ENCODE measurements around the gene CDYL. TPM values are rescaled to one million over a fixed set of nuclear protein-coding genes. Genes with fewer than 3 reads are reported as not detected.

The CDYL gene
- total and polyA plus RNA-seq, 12 donors: 4.1 to 39.9 (median 33.2) TPM

DNA sequence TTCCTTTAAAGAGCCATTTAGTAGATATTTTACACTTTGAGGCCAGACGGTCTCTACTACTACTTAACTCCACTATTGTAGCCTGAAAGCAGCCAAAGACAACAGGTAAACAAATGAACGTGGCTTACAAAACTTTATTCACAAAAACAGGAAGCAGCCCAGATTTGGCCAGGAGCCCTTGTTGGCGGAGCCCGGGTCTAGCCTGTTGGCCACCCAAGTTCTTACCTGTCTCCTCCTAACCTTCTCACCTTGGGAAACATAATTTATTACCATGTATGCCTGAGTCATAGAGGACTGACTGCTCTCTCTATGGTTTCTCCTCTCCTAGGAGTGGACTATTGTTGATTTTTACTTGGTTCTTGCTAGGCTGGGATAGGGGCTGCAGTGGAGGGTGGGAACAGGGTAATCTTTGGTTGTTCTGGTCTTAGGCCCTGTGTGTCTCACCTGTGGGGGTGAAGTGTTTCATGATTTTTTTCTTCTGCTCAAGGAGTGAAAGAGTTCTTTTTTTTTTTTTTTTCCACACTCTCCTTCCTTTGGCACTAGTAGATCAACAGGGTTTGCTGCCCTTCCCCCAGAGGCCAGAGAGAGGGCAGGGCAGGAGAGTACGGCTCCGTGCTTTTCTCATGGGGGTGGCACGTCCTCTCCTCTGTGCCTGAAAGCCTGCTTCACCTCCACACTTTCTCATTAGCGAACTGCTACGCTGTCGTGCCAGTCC lies 137.7 kb downstream of the CDYL start:
- Histone ChIP-seq H3K36me3 (peaks cover 0 to 10% (median 0%) of the 10 kb centered on the region in 9 donors), H3K27ac (peak overlapping the region in 5 of 10 donors; percentile 2 to 50 (median 16)), H3K4me1 (peaks cover 0 to 38% (median 18%) of the 10 kb centered on the region in 9 donors), H3K9me3 (no peaks in the 10 kb centered on the region), H3K4me3 (no peak overlapping the region), H3K27me3 (no peaks in the 10 kb centered on the region)
- ATAC-seq (peak in 2 of 8 donors; percentile 30 to 38), DNase-seq (no peak)
- TF ChIP-seq, protein P1, sequence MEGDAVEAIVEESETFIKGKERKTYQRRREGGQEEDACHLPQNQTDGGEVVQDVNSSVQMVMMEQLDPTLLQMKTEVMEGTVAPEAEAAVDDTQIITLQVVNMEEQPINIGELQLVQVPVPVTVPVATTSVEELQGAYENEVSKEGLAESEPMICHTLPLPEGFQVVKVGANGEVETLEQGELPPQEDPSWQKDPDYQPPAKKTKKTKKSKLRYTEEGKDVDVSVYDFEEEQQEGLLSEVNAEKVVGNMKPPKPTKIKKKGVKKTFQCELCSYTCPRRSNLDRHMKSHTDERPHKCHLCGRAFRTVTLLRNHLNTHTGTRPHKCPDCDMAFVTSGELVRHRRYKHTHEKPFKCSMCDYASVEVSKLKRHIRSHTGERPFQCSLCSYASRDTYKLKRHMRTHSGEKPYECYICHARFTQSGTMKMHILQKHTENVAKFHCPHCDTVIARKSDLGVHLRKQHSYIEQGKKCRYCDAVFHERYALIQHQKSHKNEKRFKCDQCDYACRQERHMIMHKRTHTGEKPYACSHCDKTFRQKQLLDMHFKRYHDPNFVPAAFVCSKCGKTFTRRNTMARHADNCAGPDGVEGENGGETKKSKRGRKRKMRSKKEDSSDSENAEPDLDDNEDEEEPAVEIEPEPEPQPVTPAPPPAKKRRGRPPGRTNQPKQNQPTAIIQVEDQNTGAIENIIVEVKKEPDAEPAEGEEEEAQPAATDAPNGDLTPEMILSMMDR (IDR thresholded peaks at IDR 0.05): no peak
- WGBS, 2 donors: 56 to 71% methylated on average over 10 of the region's 10 CpGs
- intact Hi-C loops (cut with DNase I): no loop called here

DNA sequence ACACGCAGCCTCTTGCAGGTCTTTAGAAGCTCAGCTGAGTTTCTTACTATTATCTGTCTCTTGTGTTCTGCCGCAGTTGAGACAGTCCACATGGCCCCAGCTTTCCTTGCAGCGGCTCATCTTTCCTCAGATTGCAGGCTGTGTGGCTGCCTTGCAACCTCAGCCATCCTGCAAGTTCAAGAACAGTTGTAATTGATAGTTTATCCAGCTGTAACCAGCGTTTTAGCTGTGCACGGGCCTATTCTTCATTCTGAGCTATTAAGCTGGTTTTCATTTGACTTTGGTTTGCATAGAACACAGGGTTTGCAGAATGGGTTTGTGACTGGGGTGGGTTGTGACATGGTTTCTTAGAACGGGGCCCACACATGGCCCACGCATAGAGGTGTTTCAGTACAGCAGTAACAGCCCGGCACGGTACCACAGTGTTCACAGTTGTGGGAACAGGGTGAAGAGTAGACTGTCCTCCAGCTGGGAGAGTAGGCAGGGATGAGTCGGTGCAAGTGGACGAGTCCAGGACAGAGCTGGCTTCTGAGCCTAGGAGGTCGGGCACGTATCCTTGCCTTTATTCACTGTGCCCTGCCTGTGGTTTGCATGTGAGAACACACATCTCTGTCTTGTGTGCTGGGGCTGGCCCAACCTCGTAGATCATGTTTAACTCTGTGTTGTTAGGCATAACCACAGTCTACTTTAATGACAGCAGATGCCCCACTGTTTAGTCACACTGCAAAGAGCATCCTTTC lies 138.4 kb downstream of the CDYL start:
- peak in 1 of 8 donors; percentile 20 for ATAC-seq
- H3K9me3 ChIP-seq: no peaks in the 10 kb centered on the region
- H3K4me1 ChIP-seq: peaks cover 0 to 38% (median 18%) of the 10 kb centered on the region in 9 donors
- intact Hi-C loops (cut with DNase I): no loop called here
- no peak for DNase-seq
- TF ChIP-seq, protein P1 (IDR thresholded peaks at IDR 0.05): no peak
- H3K36me3 ChIP-seq: peaks cover 0 to 5% (median 0%) of the 10 kb centered on the region in 9 donors
- H3K27ac ChIP-seq: no peak overlapping the region
- no peak overlapping the region for H3K4me3 ChIP-seq
- no peaks in the 10 kb centered on the region for H3K27me3 ChIP-seq
- 67 to 74% methylated on average over 14 of the region's 14 CpGs for WGBS, 2 donors

DNA sequence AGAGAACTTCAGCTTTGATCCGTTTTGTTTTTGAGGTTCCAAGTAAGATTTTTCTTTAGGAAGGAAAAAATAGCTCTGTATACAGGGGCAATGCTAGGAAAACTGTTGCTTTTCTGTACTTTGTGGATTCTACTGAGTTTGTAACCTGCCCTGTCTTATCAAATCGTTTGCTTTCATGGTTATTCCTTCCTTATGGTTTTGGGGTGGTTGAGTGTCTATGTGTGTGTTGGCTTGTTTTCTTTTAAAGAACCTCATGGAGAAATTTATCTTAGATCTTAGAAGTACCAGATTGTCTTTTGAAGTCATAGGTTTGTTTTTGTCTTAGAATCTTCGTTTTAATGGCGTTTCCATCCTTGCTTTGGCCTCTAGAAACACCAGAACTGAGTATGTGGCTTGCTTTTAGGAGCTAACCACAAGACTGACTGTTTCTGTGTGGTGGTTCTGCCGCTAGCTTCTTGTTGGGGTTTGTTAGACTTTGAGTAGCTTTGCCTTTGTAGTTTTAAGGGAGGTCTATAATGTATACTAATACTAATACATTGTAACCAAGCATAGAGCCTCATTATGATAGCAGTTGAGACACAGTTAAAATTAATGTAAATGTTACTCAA lies 140.9 kb downstream of the CDYL start:
- 53 to 74% methylated on average over 5 of the region's 5 CpGs for WGBS, 2 donors
- TF ChIP-seq, protein P1 (IDR thresholded peaks at IDR 0.05): no peak

DNA sequence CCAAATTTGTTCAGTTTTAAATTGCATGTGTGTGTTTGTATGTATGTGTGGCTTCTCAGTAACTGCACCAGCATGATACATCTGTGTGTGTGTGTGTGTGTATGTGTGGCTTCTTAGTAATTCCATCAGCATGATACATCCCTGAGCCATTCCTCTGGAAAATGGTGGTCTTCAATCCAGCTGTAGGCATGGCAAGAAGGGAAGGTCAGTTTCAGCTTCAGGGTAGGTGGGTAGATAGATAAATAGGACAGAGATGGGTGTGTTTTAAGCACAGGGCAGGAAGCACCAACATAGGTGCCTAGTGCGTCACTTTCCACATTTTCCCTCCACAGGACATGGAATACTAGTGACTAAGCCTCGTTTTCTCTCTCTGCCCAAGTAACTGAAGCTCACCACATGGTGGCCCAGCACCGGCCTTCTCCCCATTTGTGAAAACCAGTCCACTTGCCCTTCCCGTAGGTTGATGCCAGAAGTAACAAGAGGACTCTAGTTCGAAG lies 144.8 kb downstream of the CDYL start:
- Histone ChIP-seq H3K27ac (no peak overlapping the region), H3K27me3 (no peaks in the 10 kb centered on the region), H3K4me1 (peaks cover 0 to 27% (median 5%) of the 10 kb centered on the region in 9 donors), H3K4me3 (no peak overlapping the region), H3K36me3 (no peaks in the 10 kb centered on the region), H3K9me3 (no peaks in the 10 kb centered on the region)
- TF ChIP-seq, protein P1 (IDR thresholded peaks at IDR 0.05): no peak
- DNase-seq: no peak
- no peak for ATAC-seq
- intact Hi-C loops (cut with DNase I): no loop called here
- 91 to 94% methylated on average over 5 of the region's 5 CpGs for WGBS, 2 donors

More for the DNA sequence above, 140.9 kb downstream of the CDYL start:
- Histone ChIP-seq H3K27ac (no peak overlapping the region), H3K27me3 (no peaks in the 10 kb centered on the region), H3K9me3 (no peaks in the 10 kb centered on the region), H3K4me1 (peaks cover 0 to 46% (median 18%) of the 10 kb centered on the region in 9 donors), H3K36me3 (no peaks in the 10 kb centered on the region), H3K4me3 (no peak overlapping the region)
- intact Hi-C loops (cut with DNase I): no loop called here
- ATAC-seq (no peak), DNase-seq (no peak)

Measured in heart right ventricle (tissue), 16 donors.